Ishikawa (cell line): ENCODE results near the gene DLD.

Experiments
- CEBPB ChIP-seq: IDR thresholded peaks from 2 replicates; pipeline ENCODE4 v1.6.1; 2012
- CREB1 ChIP-seq: IDR thresholded peaks from 2 replicates; pipeline ENCODE4 v1.6.1; 2012; ENCODE audit warnings: low read depth
- EGR1 ChIP-seq: IDR thresholded peaks from 2 replicates; pipeline ENCODE4 v1.6.1; 2012
- EP300 ChIP-seq: IDR thresholded peaks from 2 replicates; pipeline ENCODE4 v1.6.1; 2012; ENCODE audit warnings: borderline replicate concordance
- FOXM1 ChIP-seq: IDR thresholded peaks from 2 replicates; pipeline ENCODE4 v1.6.1; 2012; ENCODE audit warnings: low read depth, borderline replicate concordance
- MAX ChIP-seq: IDR thresholded peaks from 2 replicates; pipeline ENCODE4 v1.6.1; 2012
- NFIC ChIP-seq: IDR thresholded peaks from 2 replicates; pipeline ENCODE4 v1.6.1; 2012
- RAD21 ChIP-seq: IDR thresholded peaks from 2 replicates; pipeline ENCODE4 v1.6.1; 2012; ENCODE audit warnings: low read depth
- REST ChIP-seq: IDR thresholded peaks from 2 replicates; pipeline ENCODE4 v1.6.1; 2012; ENCODE audit warnings: low read depth, mild to moderate bottlenecking
- TAF1 ChIP-seq: IDR thresholded peaks from 2 replicates; pipeline ENCODE4 v1.6.1; 2012; ENCODE audit warnings: low read depth, mild to moderate bottlenecking
- TCF12 ChIP-seq: IDR thresholded peaks from 2 replicates; pipeline ENCODE4 v1.6.1; 2012; ENCODE audit warnings: low read depth
- TEAD4 ChIP-seq: IDR thresholded peaks from 2 replicates; pipeline ENCODE4 v1.6.1; 2012
- USF1 ChIP-seq: IDR thresholded peaks from 2 replicates; pipeline ENCODE4 v1.6.1; 2012
- YY1 ChIP-seq: IDR thresholded peaks from 2 replicates; pipeline ENCODE4 v1.6.1; 2012; ENCODE audit warnings: low read depth
- ZBTB7A ChIP-seq: IDR thresholded peaks from 2 replicates; pipeline ENCODE4 v1.6.1; 2012; ENCODE audit warnings: low read depth

DLD gene

GRCh38 chr7:107955394-107955793 lies 64.4 kb downstream of the DLD start:
- no peak for TF ChIP-seq USF1
- TF ChIP-seq TCF12 = no peak
- TF ChIP-seq REST = no peak
- TF ChIP-seq MAX = no peak
- TF ChIP-seq EGR1 = no peak
- no peak for TF ChIP-seq CREB1
- TF ChIP-seq TEAD4 = no peak
- no peak for TF ChIP-seq ZBTB7A
- no peak for TF ChIP-seq CEBPB
- no peak for TF ChIP-seq NFIC
- TF ChIP-seq RAD21 = no peak
- no peak for TF ChIP-seq TAF1

GRCh38 chr7:107957436-107957835 lies 66.5 kb downstream of the DLD start:
- TF ChIP-seq CREB1 = no peak
- TF ChIP-seq MAX = no peak
- TF ChIP-seq EP300 = no peak
- no peak for TF ChIP-seq CEBPB
- no peak for TF ChIP-seq FOXM1
- TF ChIP-seq RAD21 = no peak
- no peak for TF ChIP-seq ZBTB7A
- no peak for TF ChIP-seq EGR1
- no peak for TF ChIP-seq USF1
- TF ChIP-seq REST = no peak
- TF ChIP-seq TEAD4 = no peak
- no peak for TF ChIP-seq NFIC
- no peak for TF ChIP-seq YY1
- no peak for TF ChIP-seq TAF1
- TF ChIP-seq TCF12 = no peak

GRCh38 chr7:107958764-107959526 lies 68.0 kb downstream of the DLD start:
- TF ChIP-seq FOXM1 (no peak), ZBTB7A (no peak), REST (no peak), USF1 (no peak), EP300 (no peak), CREB1 (no peak), TAF1 (no peak), CEBPB (no peak), YY1 (no peak), TCF12 (no peak), TEAD4 (no peak)

GRCh38 chr7:107959527-107959898 lies 68.5 kb downstream of the DLD start:
- TF ChIP-seq NFIC (no peak), RAD21 (no peak), CEBPB (no peak), USF1 (no peak), TEAD4 (no peak), FOXM1 (no peak), MAX (no peak), TAF1 (no peak), REST (no peak), ZBTB7A (no peak), CREB1 (no peak), TCF12 (no peak), EP300 (no peak), YY1 (no peak)
